Tibial nerve (tissue), 4 donors: ENCODE measurements around the gene EFCAB7.

Experiments
- EP300 ChIP-seq, 2 donors: sonication (generic); formaldehyde crosslinking; IDR thresholded peaks; one replicate each; pipeline ENCODE4 v1.6.1; 2017; ENCODE audit warnings: antibody characterized with exemption in 2 of 2, mild to moderate bottlenecking in 1 of 2
- POLR2A ChIP-seq, 2 donors: fragments of 450-650 bp; IDR thresholded peaks; one replicate each; pipeline ENCODE4 v1.6.1; 2017; ENCODE audit warnings: antibody characterized with exemption in 2 of 2, mild to moderate bottlenecking in 2 of 2, moderate library complexity in 2 of 2
- TF ChIP-seq, protein P1 (sequence below), 5 experiments: fragments of 200-600 bp in 3 of 5; fragments of 450-650 bp in 2 of 5; sonication (generic) in 3 of 5; IDR thresholded peaks; one replicate each; pipeline ENCODE4 v1.5.1; 2016 to 2019; ENCODE audit warnings: antibody characterized with exemption in 5 of 5, mild to moderate bottlenecking in 3 of 5, moderate library complexity in 2 of 5

- TF ChIP-seq EP300 (IDR thresholded peaks at IDR 0.05) (no peak), POLR2A (IDR thresholded peaks at IDR 0.05) (no peak)
- TF ChIP-seq, protein P1, sequence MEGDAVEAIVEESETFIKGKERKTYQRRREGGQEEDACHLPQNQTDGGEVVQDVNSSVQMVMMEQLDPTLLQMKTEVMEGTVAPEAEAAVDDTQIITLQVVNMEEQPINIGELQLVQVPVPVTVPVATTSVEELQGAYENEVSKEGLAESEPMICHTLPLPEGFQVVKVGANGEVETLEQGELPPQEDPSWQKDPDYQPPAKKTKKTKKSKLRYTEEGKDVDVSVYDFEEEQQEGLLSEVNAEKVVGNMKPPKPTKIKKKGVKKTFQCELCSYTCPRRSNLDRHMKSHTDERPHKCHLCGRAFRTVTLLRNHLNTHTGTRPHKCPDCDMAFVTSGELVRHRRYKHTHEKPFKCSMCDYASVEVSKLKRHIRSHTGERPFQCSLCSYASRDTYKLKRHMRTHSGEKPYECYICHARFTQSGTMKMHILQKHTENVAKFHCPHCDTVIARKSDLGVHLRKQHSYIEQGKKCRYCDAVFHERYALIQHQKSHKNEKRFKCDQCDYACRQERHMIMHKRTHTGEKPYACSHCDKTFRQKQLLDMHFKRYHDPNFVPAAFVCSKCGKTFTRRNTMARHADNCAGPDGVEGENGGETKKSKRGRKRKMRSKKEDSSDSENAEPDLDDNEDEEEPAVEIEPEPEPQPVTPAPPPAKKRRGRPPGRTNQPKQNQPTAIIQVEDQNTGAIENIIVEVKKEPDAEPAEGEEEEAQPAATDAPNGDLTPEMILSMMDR (IDR thresholded peaks at IDR 0.05): no peak
Measured at GRCh38 chr1:63612564-63612963, 89.2 kb downstream of the EFCAB7 start.
